GM19468 (cell line): ENCODE results near the gene ANKS1A.
"Not testable (repeated sequence)": the region's sequence is repeated elsewhere in the genome, so short reads cannot be mapped to it uniquely, and the experiment has no call there.

Source experiments
- ATAC-seq: cut with Tn5 transposase; IDR thresholded peaks from one replicate; pipeline ENCODE4 v1.9.1; 2021; ENCODE audit warnings: mild to moderate bottlenecking, moderate library complexity, moderate number of reproducible peaks; ENCODE audit not compliant: unreplicated experiment; ENCODE audit errors: extremely low read depth

ANKS1A gene

GRCh38 chr6:34884996-34885395 lies 4.1 kb upstream of the ANKS1A start:
- no peak for ATAC-seq

GRCh38 chr6:34885837-34886236 lies 3.2 kb upstream of the ANKS1A start:
- ATAC-seq: not testable (repeated sequence)

GRCh38 chr6:34887753-34888513 lies 1.1 kb upstream of the ANKS1A start, which contains the start of gene TAF11:
Gene TAF11, minus strand, starts transcription at chr6:34888042. Its CDS starts 85 bp downstream, at chr6:34887957.
- peak; percentile 72 for ATAC-seq

GRCh38 chr6:34888514-34888856 lies 570 bp upstream of the ANKS1A start:
- ATAC-seq: no peak

GRCh38 chr6:34890533-34890925 lies 1.5 kb downstream of the ANKS1A start:
- ATAC-seq: no peak

- ATAC-seq: no peak
Observed at GRCh38 chr6:34891296-34891695, 2.2 kb downstream of the ANKS1A start.

- ATAC-seq: no peak
Observed at GRCh38 chr6:34894693-34895092, 5.6 kb downstream of the ANKS1A start.

GRCh38 chr6:34897130-34897529 lies 8.1 kb downstream of the ANKS1A start:
- no peak for ATAC-seq

GRCh38 chr6:34897716-34898115 lies 8.7 kb downstream of the ANKS1A start:
- ATAC-seq: no peak

GRCh38 chr6:34899748-34900147 lies 10.7 kb downstream of the ANKS1A start:
- ATAC-seq: not testable (repeated sequence)

- no peak for ATAC-seq
Observed at GRCh38 chr6:34900321-34901031, 11.4 kb downstream of the ANKS1A start.

GRCh38 chr6:34901930-34902329 lies 12.9 kb downstream of the ANKS1A start:
- no peak for ATAC-seq

- ATAC-seq: no peak
Observed at GRCh38 chr6:34904990-34905613, 16.0 kb downstream of the ANKS1A start.

- ATAC-seq: no peak
Observed at GRCh38 chr6:34906826-34907225, 17.8 kb downstream of the ANKS1A start.

GRCh38 chr6:34908194-34908593 lies 19.1 kb downstream of the ANKS1A start:
- no peak for ATAC-seq

- ATAC-seq: no peak
Observed at GRCh38 chr6:34909320-34909883, 20.3 kb downstream of the ANKS1A start.

- no peak for ATAC-seq
Observed at GRCh38 chr6:34911822-34912221, 22.8 kb downstream of the ANKS1A start.

- ATAC-seq: no peak
Observed at GRCh38 chr6:34912715-34913464, 23.8 kb downstream of the ANKS1A start.

- ATAC-seq: no peak
Observed at GRCh38 chr6:34914358-34914757, 25.3 kb downstream of the ANKS1A start.

GRCh38 chr6:34916348-34916967 lies 27.4 kb downstream of the ANKS1A start:
- ATAC-seq: no peak
